ENCODE measurements around the gene CEP57L1. TPM values are rescaled to one million over a fixed set of nuclear protein-coding genes. Genes with fewer than 3 reads are reported as not detected.

The CEP57L1 gene
- total RNA-seq, 1 experiment from 2014 or later = 37.6 TPM

DNA sequence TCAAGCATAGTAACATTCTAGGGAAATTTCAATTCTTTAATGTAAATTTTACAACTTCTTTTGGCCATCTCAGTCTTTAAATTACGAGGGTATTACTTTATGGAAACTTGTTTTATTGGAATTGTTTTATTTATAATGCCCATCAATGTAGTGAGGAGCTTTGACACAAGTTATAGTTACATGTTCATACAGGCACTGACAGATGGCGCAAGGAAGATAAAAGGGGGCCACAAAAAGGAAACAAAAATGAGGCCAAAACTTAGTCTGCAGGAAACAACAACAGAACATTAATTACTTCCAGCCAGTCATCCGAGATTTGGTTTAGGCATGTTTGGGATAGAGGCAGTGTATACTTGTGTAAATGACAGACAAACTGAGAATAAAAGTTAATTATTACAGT lies 18.9 kb upstream of the CEP57L1 start:
- H3K27ac ChIP-seq (ENCODE audit: low read length) = no peak overlapping the region
- H3K36me3 ChIP-seq (ENCODE audit: control insufficient read depth, insufficient read depth, low read length) = no peaks in the 10 kb centered on the region
- H3K4me1 ChIP-seq (ENCODE audit: control insufficient read depth, insufficient read depth, low read length) = peaks cover 9% of the 10 kb centered on the region; the same call in 1 of the 2 replicates
- no peaks in the 10 kb centered on the region for H3K27me3 ChIP-seq (ENCODE audit: control insufficient read depth, insufficient read depth, low read length)
- intact Hi-C loops (cut with micrococcal nuclease; ENCODE audit: unreplicated experiment) (no loop called here), in situ Hi-C loops (cut with HindIII; ENCODE audit: low pct_unique_long_range_greater_than_20kb, low sequenced_read_pairs) (no loop called here)
- no peak overlapping the region for H3K4me3 ChIP-seq (ENCODE audit: low read depth in 2 of 2, low read length in 2 of 2)
- no peak for TF ChIP-seq POLR2AphosphoS5 (IDR thresholded peaks at IDR 0.05; ENCODE audit: low read depth, low read length)
- TF ChIP-seq SIN3A (IDR thresholded peaks at IDR 0.05; ENCODE audit: borderline replicate concordance, insufficient read depth, low read depth, low read length) = no peak
- no peak for TF ChIP-seq TCF7L2 (IDR thresholded peaks at IDR 0.05; ENCODE audit: low read depth, low read length)
- TF ChIP-seq, protein P1, sequence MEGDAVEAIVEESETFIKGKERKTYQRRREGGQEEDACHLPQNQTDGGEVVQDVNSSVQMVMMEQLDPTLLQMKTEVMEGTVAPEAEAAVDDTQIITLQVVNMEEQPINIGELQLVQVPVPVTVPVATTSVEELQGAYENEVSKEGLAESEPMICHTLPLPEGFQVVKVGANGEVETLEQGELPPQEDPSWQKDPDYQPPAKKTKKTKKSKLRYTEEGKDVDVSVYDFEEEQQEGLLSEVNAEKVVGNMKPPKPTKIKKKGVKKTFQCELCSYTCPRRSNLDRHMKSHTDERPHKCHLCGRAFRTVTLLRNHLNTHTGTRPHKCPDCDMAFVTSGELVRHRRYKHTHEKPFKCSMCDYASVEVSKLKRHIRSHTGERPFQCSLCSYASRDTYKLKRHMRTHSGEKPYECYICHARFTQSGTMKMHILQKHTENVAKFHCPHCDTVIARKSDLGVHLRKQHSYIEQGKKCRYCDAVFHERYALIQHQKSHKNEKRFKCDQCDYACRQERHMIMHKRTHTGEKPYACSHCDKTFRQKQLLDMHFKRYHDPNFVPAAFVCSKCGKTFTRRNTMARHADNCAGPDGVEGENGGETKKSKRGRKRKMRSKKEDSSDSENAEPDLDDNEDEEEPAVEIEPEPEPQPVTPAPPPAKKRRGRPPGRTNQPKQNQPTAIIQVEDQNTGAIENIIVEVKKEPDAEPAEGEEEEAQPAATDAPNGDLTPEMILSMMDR (IDR thresholded peaks at IDR 0.05) = no peak
- TF ChIP-seq, protein P2, sequence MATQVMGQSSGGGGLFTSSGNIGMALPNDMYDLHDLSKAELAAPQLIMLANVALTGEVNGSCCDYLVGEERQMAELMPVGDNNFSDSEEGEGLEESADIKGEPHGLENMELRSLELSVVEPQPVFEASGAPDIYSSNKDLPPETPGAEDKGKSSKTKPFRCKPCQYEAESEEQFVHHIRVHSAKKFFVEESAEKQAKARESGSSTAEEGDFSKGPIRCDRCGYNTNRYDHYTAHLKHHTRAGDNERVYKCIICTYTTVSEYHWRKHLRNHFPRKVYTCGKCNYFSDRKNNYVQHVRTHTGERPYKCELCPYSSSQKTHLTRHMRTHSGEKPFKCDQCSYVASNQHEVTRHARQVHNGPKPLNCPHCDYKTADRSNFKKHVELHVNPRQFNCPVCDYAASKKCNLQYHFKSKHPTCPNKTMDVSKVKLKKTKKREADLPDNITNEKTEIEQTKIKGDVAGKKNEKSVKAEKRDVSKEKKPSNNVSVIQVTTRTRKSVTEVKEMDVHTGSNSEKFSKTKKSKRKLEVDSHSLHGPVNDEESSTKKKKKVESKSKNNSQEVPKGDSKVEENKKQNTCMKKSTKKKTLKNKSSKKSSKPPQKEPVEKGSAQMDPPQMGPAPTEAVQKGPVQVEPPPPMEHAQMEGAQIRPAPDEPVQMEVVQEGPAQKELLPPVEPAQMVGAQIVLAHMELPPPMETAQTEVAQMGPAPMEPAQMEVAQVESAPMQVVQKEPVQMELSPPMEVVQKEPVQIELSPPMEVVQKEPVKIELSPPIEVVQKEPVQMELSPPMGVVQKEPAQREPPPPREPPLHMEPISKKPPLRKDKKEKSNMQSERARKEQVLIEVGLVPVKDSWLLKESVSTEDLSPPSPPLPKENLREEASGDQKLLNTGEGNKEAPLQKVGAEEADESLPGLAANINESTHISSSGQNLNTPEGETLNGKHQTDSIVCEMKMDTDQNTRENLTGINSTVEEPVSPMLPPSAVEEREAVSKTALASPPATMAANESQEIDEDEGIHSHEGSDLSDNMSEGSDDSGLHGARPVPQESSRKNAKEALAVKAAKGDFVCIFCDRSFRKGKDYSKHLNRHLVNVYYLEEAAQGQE (IDR thresholded peaks at IDR 0.05; ENCODE audit: insufficient read depth in 1 of 2, low read depth in 2 of 2, low read length in 1 of 2) = no peak
- no peak for DNase-seq (ENCODE audit: low read depth, low spot score)
- no peak for ATAC-seq
- no TSS peak for BruUV-seq (replicated peaks)
- POLR2A ChIA-PET = no interaction called here
- no peaks in the 10 kb centered on the region for H3K9me3 ChIP-seq (ENCODE audit: control insufficient read depth, insufficient read depth, low read depth, low read length)
- CTCF ChIA-PET = no interaction called here

DNA sequence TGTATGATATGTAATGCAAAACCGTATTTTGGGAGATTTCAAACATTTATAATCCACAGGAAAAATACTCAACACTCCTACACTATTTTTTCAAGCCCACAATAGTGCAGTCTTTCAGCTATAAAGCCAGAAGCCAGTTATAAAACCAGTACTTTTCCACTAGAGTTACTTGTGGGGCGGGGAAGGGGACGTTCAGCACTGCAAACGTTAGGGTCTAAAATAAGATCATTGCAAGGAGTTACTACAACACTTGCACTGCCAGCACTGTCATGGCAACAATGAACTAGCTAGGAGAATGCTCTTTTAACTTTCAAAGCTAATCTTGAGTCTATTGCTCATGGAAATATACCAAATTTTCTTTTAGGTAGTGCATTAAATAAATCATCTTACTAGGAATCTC lies 15.3 kb upstream of the CEP57L1 start:
- peaks cover 7% of the 10 kb centered on the region; the same call in 1 of the 2 replicates for H3K4me1 ChIP-seq (ENCODE audit: control insufficient read depth, insufficient read depth, low read length)
- H3K9me3 ChIP-seq (ENCODE audit: control insufficient read depth, insufficient read depth, low read depth, low read length) = no peaks in the 10 kb centered on the region
- BruUV-seq (replicated peaks) = no TSS peak
- no peak overlapping the region for H3K27ac ChIP-seq (ENCODE audit: low read length)
- ATAC-seq (no peak), DNase-seq (ENCODE audit: low read depth, low spot score) (no peak)
- no peak overlapping the region for H3K4me3 ChIP-seq (ENCODE audit: low read depth in 2 of 2, low read length in 2 of 2)
- CTCF ChIA-PET = no interaction called here
- in situ Hi-C loops (cut with HindIII; ENCODE audit: low pct_unique_long_range_greater_than_20kb, low sequenced_read_pairs) = no loop called here
- intact Hi-C loops (cut with micrococcal nuclease; ENCODE audit: unreplicated experiment) = no loop called here
- H3K36me3 ChIP-seq (ENCODE audit: control insufficient read depth, insufficient read depth, low read length) = no peaks in the 10 kb centered on the region
- POLR2A ChIA-PET = no interaction called here
- TF ChIP-seq POLR2AphosphoS5 (IDR thresholded peaks at IDR 0.05; ENCODE audit: low read depth, low read length) (no peak), TCF7L2 (IDR thresholded peaks at IDR 0.05; ENCODE audit: low read depth, low read length) (no peak), SIN3A (IDR thresholded peaks at IDR 0.05; ENCODE audit: borderline replicate concordance, insufficient read depth, low read depth, low read length) (no peak)
- TF ChIP-seq, protein P1 (IDR thresholded peaks at IDR 0.05) = no peak
- TF ChIP-seq, protein P2 (IDR thresholded peaks at IDR 0.05; ENCODE audit: insufficient read depth in 1 of 2, low read depth in 2 of 2, low read length in 1 of 2) = no peak
- H3K27me3 ChIP-seq (ENCODE audit: control insufficient read depth, insufficient read depth, low read length) = no peaks in the 10 kb centered on the region

Data from Panc1 (cell line).